NCI-H748 treated with DMSO at 0.1 percent for 48 hours (cell line): ENCODE results near the gene TRAPPC12.

Experiments used
- DNase-seq: peaks from one replicate; lab custom pipeline; 2025; lab: John Stamatoyannopoulos, UW

The TRAPPC12 gene

DNA sequence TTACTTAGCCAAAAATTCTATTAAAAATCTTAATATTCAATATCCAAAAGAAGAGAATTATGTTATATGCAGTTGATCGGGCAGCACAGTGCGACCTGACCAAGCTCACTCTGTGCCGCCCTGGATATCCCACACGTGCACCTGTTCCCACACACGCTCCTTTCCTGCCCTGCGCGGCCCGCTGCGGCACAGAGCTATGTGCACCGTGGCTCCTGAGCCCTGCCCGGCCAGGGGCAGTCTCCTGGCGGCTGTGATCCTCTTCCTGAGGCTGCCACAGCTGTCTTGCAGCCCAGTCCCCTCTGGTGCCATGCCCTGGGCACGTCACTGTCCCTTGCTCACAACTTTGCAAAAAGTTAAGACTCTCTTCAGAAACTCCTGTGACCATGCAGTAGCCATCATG is 29.3 kb downstream of the TRAPPC12 start:
- no peak for DNase-seq

DNA sequence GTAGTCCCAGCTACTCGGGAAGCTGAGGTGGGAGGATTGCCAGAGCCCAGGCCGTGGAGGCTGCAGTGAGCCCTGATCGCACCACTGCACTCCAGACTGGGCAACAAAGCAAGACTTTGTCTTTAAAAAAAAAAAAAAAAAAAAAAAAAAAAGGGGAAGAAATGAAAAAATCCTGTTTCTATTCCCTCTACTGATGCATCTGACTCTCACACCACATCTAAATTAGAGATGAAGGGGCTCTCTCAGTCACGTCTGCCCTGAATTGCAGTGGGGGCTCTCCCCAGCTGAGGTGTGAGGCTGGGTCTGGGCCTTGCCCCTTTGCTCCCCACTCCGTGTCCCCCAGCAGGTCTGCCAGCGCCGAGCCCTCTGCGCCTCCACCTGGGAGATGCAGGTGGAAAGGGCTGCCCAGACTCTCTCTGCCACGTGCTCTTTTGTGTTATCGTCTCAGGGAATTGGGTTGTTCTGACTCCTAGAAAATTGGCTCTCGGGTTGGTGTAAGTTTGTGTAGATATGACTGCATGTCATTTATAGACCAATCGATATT is 30.2 kb downstream of the TRAPPC12 start:
- DNase-seq = no peak

DNA sequence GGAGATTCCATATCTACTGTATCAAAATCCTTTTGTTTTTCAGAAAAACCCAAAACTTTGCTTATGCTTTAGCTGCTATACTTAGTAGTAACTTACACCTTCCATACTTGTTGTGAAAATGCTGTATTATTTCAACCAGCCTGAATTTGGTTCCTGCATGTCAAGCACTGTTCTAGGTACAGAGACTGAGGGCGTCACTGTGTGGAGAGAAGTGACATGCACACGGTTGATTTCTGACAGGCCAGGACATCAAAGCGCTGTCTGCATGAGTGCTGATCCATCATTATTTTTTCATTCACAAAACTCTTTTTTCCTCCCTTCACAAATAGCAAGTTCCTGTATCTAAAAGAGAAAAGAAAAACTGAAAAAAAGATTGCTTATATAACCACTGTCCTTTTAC is 31.6 kb downstream of the TRAPPC12 start:
- no peak for DNase-seq

DNA sequence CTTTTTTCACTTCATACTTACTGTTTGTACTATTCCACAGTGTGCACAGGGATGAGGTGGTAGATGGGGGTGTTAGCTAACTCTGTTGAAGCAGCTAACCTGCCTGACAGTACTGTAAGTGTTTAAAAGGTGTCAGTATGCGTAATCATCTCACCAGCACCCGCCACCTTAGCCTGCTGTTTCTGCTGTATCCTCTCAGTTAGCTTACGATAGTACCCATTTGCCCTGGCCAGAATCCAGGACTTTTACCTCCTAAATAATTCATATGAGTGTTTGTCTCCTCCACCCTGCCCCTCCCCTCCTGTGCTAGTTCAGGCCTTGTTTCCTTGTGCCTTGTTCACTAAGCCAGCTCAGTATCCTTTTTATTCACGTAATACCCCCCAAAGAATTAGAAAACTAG is 34.2 kb downstream of the TRAPPC12 start:
- peak; percentile 10 for DNase-seq

DNA sequence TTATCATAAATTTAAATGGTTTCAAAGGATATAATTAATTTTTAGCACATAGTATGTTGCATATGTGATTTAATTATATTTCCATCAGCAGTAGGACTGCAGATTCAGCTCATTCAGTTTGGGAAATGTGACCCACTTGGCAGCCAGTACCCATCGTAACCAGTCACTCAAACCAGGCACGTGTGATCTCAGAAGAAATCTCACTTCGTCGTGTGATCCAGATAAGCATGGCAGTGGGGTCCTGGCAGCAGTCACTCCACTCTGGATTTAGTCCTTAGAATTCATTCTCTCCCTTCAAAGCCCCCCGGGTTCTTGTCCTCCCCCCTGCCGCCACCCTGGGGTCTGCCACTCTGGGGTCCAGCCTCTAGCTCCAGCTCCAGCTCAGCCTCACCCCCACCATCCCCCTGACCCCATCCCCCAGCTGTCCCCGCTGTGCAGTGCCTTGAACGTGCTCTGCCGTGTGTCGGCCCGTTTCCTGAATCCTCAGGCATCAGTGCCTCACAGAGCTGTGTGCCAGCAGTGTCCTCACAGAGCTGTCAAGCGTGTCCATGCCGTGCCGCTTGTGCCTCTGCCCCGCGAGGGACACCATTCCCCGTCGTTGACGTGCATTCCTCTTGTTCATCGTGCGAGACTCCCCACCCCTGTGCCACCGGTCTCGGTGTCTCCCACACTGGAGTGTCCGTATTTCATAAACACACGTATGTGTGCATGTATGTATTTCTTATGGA is 34.8 kb downstream of the TRAPPC12 start:
- DNase-seq = no peak

DNA sequence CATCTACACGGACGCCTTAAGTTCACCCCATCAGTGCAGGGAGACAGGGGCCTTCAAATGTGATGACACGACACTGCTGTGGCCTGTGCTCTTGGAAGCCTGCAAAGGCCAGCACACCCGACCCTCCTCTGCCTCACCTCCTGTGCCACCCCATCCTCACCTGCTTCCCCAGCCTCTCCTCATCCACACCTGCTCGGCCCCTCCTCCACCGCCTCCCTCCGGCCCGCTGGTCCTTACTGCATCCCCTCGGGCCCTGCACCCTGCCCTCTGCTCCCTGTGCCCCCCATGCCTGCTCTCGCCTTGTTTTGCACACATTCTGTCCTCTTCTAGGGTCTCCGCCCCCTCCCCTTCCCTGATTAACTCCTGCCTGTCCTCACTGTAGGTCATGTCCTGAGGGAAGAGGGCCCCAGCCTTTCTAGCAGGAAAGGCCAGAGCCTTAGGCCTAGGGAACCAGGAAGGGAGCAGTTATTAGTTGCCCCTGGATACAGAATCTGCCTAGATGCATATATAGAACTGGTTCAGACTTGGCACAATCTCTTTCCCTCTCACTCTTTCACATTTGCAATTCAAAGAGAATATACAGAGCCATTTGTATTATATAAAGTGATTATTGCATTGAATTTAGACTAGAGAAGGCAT is 39.4 kb downstream of the TRAPPC12 start:
- DNase-seq = no peak

DNA sequence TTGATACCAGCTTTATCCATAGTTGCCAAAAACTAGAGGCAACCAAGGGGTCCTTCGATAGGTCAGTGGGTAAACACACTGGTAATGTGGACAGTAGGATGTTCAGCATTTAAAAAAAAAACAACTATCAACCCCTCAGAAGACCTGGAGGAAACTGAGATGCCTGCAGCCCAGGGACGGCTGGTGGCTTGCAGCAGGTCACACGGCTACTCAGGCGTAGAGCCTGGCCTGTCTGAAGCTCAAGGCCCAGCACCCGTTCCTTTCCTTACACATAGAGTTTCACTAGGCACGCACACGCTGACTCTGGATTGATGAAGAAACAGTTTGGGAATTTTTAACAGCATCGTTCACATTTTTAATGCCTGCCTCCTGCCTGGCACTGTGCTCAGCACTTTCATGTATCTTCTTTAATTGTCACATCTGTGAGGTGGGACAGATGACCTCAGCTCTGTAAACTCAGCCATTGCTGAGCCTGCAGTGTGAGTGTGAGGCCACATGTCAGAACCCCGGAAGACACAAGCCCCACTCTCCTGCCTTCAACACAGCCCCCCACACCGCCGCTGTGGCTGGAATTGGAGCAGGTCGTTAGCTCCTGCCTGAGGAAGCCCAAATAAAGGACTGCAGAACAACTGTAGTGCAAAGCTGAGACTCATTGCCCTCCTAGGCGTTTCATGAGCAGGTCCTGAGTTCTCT is 40.7 kb downstream of the TRAPPC12 start:
- no peak for DNase-seq

DNA sequence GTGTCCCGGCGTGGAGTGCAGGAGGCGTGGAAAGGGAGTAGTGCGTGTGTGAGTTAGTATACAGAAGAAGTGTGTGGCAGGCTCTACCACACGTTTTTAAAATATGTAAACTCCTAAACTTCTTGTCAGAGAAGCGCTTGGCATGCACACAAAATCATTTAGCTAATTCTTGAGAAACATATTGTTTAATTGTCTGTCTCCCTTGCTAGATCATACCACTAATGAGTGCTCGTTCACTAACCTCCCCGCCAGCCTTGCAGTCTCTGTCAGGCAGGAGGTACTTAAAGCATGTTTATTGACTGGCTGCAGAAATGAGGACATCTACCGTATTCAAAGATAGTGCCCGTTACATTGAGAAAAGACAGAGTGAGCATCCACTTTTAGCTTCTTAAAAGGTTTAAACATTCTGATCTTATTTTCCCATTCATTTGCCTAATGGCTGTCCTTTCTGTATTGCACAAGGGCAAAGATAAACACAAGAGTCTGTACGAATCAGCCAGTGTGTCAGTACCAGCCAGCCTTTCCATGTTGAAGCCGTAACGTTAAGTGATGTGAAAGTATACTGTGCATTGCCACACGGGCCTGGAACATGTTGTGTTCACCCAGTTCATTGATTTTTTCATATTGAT is 41.4 kb downstream of the TRAPPC12 start:
- DNase-seq = no peak

DNA sequence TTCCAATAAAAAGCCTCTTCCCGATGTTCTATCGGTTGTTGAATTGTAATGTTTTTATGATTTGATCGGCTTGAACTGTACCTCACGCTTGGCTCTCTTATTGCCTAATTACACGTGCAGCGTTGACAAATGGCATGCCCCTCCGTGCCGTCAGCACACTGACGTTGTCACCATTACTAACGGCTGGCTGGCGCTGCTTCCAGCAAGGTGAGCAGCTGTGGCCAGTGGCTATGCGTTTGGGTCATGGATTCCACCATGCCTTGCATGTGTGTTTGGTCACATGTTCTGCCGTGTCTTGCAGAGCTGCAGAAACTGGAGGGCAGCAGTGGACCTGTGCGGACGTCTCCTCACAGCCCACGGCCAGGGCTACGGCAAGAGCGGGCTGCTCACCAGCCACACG is 42.1 kb downstream of the TRAPPC12 start:
- no peak for DNase-seq

DNA sequence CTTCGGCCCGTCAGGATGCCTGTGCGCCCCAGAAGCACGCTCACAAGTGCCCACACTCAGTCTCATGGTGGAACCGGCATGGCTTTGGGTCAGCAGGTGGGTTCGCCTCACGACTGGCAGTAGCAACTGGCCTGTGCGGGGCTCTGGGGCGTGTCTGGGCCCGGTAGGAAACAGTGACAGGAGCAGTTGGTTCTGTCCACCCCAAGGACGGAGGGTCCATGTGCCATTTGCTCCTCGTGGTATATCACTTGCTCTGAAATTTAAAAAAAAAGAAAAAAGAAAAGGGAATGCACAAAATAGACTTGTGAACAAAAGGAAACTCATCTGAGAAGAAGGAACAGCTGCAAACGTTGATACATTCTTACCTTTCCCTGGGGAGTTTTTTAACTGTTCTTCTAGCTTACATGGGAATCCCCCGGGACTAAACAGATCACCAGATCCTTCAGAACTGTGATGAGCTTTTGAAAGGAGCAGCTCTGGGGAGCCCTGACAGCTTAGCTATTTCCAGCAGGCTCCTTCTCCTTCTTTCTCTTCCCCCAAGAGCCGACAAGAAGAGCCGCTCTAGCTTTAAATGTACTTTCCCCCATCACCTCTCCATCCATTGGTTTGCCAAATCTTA is 42.8 kb downstream of the TRAPPC12 start:
- no peak for DNase-seq

DNA sequence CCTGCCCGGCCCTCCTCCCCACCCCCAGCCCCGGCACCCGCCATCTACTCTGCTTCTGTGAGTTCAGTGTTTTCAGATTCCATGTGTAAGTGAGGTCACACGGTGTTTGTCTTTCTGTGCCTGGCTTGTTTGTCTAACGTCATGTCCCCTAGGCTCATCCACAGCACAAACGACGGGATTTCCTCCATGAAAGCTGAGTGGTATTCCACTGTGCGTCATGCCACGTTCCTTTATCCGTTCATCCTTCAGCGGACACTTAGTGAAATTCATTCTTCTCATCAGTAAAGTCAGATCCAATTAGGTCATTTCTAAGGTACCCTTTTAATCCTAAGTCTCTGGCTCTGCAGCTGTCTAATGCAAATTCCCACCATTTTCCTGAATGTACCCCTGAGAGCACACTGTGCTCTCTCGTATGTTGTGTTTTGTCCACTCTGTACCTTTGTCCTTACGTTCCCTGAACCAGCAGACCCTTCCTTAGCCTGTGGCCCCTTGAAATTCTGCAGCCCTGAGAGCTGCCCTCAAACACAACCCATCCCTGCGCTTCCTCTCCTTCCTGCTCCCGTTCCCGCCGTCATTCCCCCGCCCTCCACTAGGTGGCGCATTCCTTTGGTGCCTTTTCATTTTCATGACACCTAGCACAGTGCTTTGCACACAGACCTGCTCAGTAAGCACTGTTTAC is 44.1 kb downstream of the TRAPPC12 start:
- DNase-seq = peak; percentile 19

DNA sequence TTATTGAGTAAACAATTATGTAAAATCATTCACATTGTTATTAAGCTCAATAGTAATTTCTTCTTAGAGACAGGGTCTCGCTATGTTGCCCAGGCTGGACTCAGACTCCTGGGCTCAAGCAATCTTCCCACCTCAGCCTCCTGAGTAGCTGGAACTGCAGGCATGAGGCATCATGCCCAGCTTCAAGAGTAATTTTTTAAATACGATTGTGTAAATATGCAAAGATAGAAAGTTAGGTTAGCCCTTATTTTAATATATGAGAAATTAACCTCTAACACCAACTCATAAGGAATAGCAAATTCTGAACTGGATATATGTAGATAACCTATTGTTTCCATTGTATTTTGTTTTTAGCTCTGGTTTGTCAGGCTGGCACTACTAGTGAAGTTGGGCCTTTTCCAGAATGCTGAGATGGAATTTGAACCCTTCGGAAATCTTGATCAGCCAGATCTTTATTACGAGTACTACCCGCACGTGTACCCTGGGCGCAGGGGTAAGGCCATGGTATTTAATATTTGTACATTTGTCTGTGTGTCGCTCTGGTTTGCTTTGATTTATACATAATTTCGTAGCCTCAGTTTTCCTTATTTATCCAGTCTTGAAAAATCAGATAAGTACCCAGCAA is 44.8 kb downstream of the TRAPPC12 start:
- no peak for DNase-seq

DNA sequence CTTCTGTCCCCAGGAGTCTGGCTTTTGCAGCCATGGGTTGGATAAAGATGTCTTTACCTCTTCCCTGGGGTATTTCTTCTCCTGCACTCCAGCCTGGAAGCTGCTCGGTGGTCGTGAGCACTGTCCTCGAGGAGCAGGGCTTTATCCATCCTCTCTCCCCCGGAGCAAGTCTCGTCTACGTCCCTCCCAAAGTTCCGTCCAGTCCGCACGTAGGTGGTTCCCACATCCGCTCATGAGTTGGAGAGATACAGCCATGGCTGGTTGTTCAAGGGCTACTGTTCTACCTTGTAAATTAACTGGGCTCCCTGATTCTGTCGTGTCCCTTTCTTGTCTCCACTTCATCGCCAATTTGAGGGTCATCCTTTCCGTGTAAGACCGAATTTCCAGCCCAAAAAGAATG is 47.1 kb downstream of the TRAPPC12 start:
- no peak for DNase-seq

DNA sequence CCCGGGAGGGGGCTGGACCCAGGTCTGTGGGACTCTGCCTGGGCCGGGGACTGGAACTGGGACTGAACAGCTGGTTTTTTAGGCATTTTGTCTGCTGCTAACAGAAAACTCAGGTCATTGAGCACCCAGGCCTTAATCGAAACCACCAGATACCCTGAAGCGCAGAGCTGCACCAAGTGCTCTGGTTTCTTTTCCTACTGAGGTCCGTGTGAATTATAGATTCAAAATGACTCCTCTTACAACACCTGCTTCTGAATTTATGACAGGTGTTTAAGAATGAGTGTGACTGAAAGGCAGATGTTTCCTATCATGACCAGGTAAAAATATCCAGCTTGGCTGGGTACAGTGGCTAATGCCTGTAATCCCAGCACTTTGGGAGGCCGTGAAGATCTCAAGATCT is 47.8 kb downstream of the TRAPPC12 start:
- no peak for DNase-seq

DNA sequence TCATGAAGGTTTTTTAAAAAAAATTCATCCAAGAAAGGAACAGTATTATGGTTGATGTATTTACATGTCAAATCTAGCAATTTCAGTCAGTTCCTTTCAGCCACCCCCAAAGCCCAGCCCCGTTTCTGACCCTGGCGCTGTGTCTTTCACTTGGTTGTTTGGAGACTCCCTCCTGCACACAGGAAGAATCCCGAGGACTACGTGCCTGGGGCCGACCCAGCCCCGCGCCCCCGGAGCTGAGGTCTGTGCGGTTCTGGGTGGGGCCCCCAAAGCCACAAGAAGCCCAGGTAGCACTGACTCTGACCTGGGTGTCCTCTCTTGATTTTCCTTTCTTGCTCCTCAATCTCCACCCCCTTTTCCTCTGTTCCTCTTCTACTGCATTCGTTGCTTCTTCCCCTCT is 49.1 kb downstream of the TRAPPC12 start:
- DNase-seq = no peak

DNA sequence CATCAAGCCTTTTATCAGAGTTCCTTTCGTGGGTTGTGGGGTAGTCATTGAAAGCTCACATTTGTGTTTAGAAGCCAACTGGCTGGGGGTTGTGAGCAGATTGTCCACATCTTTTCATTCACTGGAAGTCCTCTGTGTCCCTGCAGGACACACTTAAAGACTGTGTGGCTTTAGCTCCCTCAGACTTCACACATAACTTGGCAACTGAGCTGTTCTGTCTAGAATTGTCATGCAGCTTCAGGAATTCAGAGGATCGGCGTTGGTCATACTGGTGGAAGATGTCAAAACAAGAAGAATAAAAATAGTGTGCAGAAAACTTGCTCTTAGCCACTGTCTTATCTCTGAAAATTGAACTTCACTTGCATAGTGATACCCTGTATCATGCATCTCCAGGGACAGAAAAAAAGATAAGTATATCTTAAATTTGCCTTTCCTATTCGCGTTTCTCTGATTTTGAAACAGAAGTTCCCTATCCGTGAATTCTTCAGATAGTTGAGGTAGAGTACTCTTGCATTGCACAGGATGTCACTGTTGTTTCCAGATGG is 49.6 kb downstream of the TRAPPC12 start:
- DNase-seq = no peak

DNA sequence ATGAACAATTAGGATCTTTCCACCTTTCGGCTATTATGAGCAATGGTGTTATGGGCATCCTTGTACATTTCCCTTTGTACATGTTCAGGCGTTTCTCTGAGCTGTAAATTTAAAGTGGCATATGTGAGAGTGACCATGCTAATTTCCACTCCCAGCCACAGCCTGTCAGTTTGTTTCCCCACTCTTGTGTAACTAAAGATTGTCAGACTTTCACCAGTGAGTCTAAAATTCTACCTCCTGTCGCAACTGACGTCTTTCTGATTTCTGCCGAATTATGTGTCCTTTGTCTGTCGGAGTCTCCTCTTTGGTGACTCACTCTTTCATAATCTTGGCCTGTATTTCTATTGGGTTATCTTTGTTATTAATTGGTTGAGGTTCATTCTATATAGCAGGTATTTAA is 50.7 kb downstream of the TRAPPC12 start:
- DNase-seq = no peak

DNA sequence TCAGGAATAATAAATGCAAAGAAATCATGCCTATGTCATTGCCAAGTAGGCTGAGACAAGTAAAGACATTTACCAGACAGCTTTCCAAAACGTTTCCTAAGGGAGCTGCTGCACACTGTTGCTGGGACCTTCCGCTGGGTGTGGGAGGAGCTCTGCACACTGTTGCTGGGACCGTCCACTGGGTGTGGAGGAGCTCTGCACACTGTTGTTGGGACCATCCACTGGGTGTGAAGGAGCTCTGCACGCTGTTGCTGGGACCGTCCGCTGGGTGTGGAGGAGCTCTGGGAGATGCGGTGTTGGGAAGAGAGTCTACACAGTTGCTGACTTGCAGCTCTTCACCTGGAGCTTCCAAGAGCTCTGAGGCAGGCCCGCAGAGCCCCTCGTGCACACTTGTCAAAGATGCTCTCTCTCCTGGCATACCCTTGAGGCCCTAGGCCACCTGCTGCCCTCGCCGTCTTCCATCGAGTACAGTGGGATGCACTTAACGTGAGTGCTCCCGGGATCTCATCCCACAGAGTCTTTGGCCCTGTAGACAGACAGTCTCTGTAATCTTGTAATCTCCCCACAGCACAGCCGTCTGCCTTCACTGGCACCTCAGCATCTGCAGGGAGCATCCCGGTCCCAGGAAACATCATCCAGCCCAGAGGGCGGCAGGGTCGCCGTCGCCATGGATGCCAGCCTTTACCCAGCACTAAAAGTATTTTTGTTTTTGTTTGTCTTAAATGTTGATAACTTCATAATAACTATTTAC is 51.4 kb downstream of the TRAPPC12 start:
- no peak for DNase-seq

DNA sequence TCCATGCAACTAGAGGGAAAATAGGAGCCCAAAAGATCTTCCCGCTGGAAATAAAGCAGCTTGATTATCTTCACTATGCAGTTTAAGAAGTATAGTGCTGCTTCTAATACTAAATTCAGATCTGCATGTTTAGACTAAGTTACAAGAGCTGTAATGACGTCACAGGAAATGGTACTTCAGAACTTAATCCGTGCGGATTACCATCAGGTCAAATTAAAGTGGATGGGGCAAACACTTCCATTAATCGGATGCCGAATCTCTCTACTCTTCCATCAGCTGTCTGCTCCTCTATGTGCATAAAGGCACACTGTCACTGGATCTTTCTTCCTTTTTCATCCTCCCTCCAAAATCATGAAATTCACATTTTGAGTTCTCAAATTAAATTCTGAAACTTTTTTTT is 52.6 kb downstream of the TRAPPC12 start:
- no peak for DNase-seq

DNA sequence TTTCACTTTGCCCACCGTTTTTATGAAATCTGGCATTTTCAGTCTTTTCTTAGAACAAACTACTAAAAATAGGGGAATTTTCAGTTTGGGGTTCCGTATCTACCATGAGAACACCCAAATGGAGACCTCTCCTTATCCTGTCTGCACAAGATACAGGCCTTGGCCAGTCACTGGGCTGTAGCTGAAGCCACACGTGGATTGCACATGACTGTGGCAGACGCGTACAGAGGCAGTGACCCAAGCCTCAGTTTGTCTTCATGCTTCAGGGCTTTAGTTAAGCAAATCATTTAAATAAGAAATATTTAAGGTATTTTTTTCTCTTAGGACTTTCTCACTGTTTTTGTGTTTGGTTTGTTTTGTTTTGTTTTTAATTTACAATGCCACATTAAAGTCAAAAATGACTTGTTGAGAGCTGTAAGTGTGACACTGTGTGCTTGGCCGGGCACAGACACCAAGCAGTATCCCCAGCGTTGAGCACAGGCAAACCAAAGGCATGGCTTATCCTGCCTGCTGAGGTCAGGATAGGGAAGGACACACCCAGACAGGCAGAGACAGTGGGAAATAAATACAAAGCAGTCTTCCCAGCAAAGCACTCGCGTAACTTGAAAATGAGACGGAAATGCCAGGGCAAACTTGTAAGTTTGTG is 53.3 kb downstream of the TRAPPC12 start:
- DNase-seq = no peak
